Hepatocyte (in vitro differentiated cells): ENCODE measurements around the gene SPATA2.

ENCODE experiments used
- CTCF ChIP-seq: fragments of 200-600 bp; sonication (generic); IDR thresholded peaks from 2 replicates; pipeline ENCODE4 v1.5.1; 2016; ENCODE audit warnings: antibody characterized with exemption, mild to moderate bottlenecking; ENCODE audit not compliant: poor library complexity
- EZH2 ChIP-seq: fragments of 200-600 bp; sonication (generic); IDR thresholded peaks from 2 replicates; pipeline ENCODE4 v1.6.1; 2016; ENCODE audit warnings: antibody characterized with exemption, mild to moderate bottlenecking, borderline replicate concordance
- EZH2phosphoT487 ChIP-seq: fragments of 200-600 bp; sonication (generic); IDR thresholded peaks from one replicate; pipeline ENCODE4 v1.6.1; 2018; ENCODE audit warnings: antibody characterized with exemption, mild to moderate bottlenecking, low read depth, moderate library complexity; ENCODE audit not compliant: unreplicated experiment, severe bottlenecking

DNA sequence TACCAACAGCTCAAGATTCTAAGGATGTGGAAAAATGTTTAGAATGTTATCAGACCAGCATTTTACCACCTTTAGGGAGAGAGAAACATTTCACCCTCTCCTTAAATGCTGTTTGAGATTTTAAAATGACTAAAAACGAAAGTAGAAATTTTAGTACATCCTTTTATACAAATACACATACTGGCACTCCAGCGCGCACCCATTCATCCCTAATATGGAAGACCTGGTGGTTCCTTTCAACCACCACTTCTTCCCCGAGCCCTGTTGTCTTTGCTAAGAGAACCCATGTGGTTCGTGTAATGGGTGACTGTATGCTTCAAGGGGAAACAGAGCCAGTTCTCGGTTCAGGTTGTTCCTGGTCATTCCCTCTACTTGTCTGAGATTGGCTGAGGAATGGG, 21.3 kb downstream of the SPATA2 start:
- TF ChIP-seq CTCF (no peak), EZH2 (no peak), EZH2phosphoT487 (no peak)
